PC-3 (cell line): ENCODE results near the gene AVL9. TPM values are rescaled to one million over a fixed set of nuclear protein-coding genes. Genes with fewer than 3 reads are reported as not detected.
"Not testable (repeated sequence)": the region's sequence is repeated elsewhere in the genome, so short reads cannot be mapped to it uniquely, and the experiment has no call there.

ENCODE experiments used
- ATAC-seq: fragments of 200-7000 bp; cut with Tn5 transposase; 2 replicates; pipeline ENCODE4 v1.9.1; 2020; ENCODE audit warnings: mild to moderate bottlenecking, moderate library complexity
- BruUV-seq: library from RNA; stranded (reverse); fragments of 400-500 nt; replicated peaks from 2 replicates; lab custom pipeline; 2021; lab: Mats Ljungman, UMichigan
- CTCF ChIA-PET: fragments of 300-600 bp; sonication (Branson Sonifier 250); formaldehyde crosslinking; loops from one replicate; lab custom pipeline; 2022; ENCODE audit warnings: antibody characterized with exemption; lab: Charles Lee
- POLR2A ChIA-PET: fragments of 300-600 bp; sonication (Branson Sonifier 250); formaldehyde crosslinking; loops from one replicate; lab custom pipeline; 2022; ENCODE audit warnings: antibody characterized with exemption; ENCODE audit not compliant: unreplicated experiment; lab: Charles Lee
- DNase-seq: peaks from one replicate; pipeline ENCODE4 v3.0.0-alpha.2; 2015
- H2AFZ ChIP-seq: fragments of 300-600 bp; sonication (generic); 2 replicates; pipeline ENCODE4 v1.6.0; 2016; ENCODE audit warnings: antibody characterized with exemption, low read length
- H3F3A ChIP-seq: fragments of 300-600 bp; sonication (generic); one replicate; pipeline ENCODE4 v1.6.0; 2017; ENCODE audit warnings: antibody characterized with exemption, low read length, control low read depth, mild to moderate bottlenecking; ENCODE audit not compliant: unreplicated experiment
- H3K27ac ChIP-seq: fragments of 300-600 bp; sonication (generic); 2 replicates; pipeline ENCODE4 v1.5.1; 2016; ENCODE audit warnings: mild to moderate bottlenecking, low read length
- H3K27me3 ChIP-seq: fragments of 300-600 bp; sonication (generic); 2 replicates; pipeline ENCODE4 v1.6.1; 2016; ENCODE audit warnings: low read length, mixed read lengths
- H3K36me3 ChIP-seq: fragments of 300-600 bp; sonication (generic); 2 replicates; pipeline ENCODE4 v1.6.1; 2016; ENCODE audit warnings: low read depth, mixed run types, low read length, mixed read lengths
- H3K4me1 ChIP-seq: fragments of 300-600 bp; sonication (generic); 2 replicates; pipeline ENCODE4 v1.5.1; 2016; ENCODE audit warnings: low read length; ENCODE audit not compliant: insufficient read depth
- H3K4me2 ChIP-seq: fragments of 300-600 bp; sonication (generic); 2 replicates; pipeline ENCODE4 v1.6.0; 2016; ENCODE audit warnings: low read length
- H3K4me3 ChIP-seq: fragments of 300-600 bp; sonication (generic); 2 replicates; pipeline ENCODE4 v1.5.1; 2016; ENCODE audit warnings: mild to moderate bottlenecking, low read length, mixed read lengths
- H3K79me2 ChIP-seq: fragments of 300-600 bp; sonication (generic); 2 replicates; pipeline ENCODE4 v1.6.1; 2017; ENCODE audit warnings: low read length, mixed read lengths
- H3K9ac ChIP-seq: fragments of 300-600 bp; sonication (generic); 2 replicates; pipeline ENCODE4 v1.6.0; 2016; ENCODE audit warnings: mild to moderate bottlenecking, low read length
- H3K9me2 ChIP-seq: fragments of 300-600 bp; sonication (generic); replicated peaks from 2 replicates; pipeline ENCODE4 v1.6.1; 2016; ENCODE audit warnings: mixed run types, low read length, mixed read lengths
- H3K9me3 ChIP-seq: fragments of 300-600 bp; sonication (generic); 2 replicates; pipeline ENCODE4 v1.6.1; 2016; ENCODE audit warnings: low read length, mixed read lengths
- H4K20me1 ChIP-seq: fragments of 300-600 bp; sonication (generic); 2 replicates; pipeline ENCODE4 v1.6.1; 2016; ENCODE audit warnings: low read length, mixed read lengths
- EZH2 ChIP-seq: fragments of 300-600 bp; sonication (generic); IDR thresholded peaks from one replicate; pipeline ENCODE4 v1.6.1; 2017; ENCODE audit warnings: antibody characterized with exemption, mild to moderate bottlenecking, low read length; ENCODE audit not compliant: unreplicated experiment
- EZH2phosphoT487 ChIP-seq: fragments of 300-600 bp; sonication (generic); IDR thresholded peaks from 2 replicates; pipeline ENCODE4 v1.6.1; 2018; ENCODE audit warnings: mild to moderate bottlenecking, antibody characterized with exemption, low read length, borderline replicate concordance
- intact Hi-C: fragments of 100-400 bp; cut with micrococcal nuclease; formaldehyde crosslinking; loops from 2 replicates; pipeline ENCODE4 v1.9.0; 2023
- total RNA-seq: library from RNA; depleted of rRNA; stranded (reverse); fragments of >200 nt; gene quantifications from 2 replicates; pipeline ENCODE4 v1.2.3, GENCODE V29; 2014
- TF ChIP-seq, protein P1 (sequence below): fragments of 300-600 bp; sonication (generic); conservative IDR thresholded peaks from 2 replicates; pipeline ENCODE4 v1.5.1; 2017; ENCODE audit warnings: antibody characterized with exemption, low read depth, mild to moderate bottlenecking, low read length

The AVL9 gene
- total RNA-seq, 1 experiment from 2014 or later: 13.2 TPM

DNA sequence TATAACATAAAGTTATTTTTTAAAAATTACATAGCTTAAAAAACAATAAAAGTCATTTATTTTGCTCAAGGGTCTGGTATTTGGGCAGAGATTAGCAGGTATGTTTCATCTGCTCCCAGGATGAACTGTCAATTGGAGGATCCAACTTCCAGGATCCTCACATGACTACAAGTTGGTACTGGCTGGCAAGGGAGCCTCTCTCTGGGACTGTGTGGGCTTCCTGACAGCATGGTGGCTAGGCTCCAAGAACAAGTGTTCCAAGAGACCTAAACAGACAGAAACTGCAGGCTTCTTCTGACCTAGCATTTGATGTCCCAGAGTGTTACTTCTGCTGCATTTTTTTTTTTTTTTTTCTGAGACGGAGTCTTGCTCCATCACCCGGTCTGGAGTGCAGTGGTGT, 107.2 kb downstream of the AVL9 start:
- no peaks in the 10 kb centered on the region for H3F3A ChIP-seq
- TF ChIP-seq, protein P1, sequence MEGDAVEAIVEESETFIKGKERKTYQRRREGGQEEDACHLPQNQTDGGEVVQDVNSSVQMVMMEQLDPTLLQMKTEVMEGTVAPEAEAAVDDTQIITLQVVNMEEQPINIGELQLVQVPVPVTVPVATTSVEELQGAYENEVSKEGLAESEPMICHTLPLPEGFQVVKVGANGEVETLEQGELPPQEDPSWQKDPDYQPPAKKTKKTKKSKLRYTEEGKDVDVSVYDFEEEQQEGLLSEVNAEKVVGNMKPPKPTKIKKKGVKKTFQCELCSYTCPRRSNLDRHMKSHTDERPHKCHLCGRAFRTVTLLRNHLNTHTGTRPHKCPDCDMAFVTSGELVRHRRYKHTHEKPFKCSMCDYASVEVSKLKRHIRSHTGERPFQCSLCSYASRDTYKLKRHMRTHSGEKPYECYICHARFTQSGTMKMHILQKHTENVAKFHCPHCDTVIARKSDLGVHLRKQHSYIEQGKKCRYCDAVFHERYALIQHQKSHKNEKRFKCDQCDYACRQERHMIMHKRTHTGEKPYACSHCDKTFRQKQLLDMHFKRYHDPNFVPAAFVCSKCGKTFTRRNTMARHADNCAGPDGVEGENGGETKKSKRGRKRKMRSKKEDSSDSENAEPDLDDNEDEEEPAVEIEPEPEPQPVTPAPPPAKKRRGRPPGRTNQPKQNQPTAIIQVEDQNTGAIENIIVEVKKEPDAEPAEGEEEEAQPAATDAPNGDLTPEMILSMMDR: no peak
- TF ChIP-seq EZH2phosphoT487 (no peak), EZH2 (no peak)
- ChIA-PET POLR2A (no interaction called here), CTCF (no interaction called here)
- no peak overlapping the region for H3K4me2 ChIP-seq
- no TSS peak for BruUV-seq
- intact Hi-C loops: no loop called here
- H3K9ac ChIP-seq: no peak overlapping the region
- ATAC-seq (no peak), DNase-seq (no peak)
- no peaks in the 10 kb centered on the region for H3K4me1 ChIP-seq
- no peaks in the 10 kb centered on the region for H3K9me2 ChIP-seq
- no peak overlapping the region for H2AFZ ChIP-seq
- H4K20me1 ChIP-seq: no peaks in the 10 kb centered on the region
- no peaks in the 10 kb centered on the region for H3K9me3 ChIP-seq
- no peak overlapping the region for H3K27ac ChIP-seq
- no peaks in the 10 kb centered on the region for H3K79me2 ChIP-seq
- no peak overlapping the region for H3K4me3 ChIP-seq
- H3K27me3 ChIP-seq: no peaks in the 10 kb centered on the region
- no peaks in the 10 kb centered on the region for H3K36me3 ChIP-seq

DNA sequence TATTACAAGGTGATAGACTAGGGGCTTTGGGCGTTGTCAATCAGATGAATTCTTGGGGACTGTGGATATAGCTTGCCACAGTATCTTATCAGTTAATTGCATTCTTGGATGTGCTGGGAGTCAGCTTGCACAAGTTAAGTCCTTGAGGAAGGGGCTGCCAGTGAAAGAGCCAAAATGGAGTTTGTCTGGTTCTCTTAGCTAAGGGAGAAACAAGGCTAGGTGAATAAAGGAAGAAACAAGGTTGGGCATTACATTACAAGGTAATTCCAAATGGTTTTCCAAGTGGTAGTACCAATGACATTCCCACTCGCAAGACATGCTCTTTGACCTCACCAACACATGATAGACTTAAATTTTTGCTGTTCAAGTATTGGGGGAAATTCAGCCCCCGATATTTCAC, 108.2 kb downstream of the AVL9 start:
- H3K4me2 ChIP-seq, H3K27me3 ChIP-seq, H3K9me2 ChIP-seq, H2AFZ ChIP-seq, H3K36me3 ChIP-seq, POLR2A ChIA-PET, DNase-seq, H3F3A ChIP-seq, intact Hi-C loops, CTCF ChIA-PET, H3K27ac ChIP-seq, H4K20me1 ChIP-seq, H3K4me3 ChIP-seq, ATAC-seq, H3K79me2 ChIP-seq, H3K9ac ChIP-seq, H3K9me3 ChIP-seq, H3K4me1 ChIP-seq, BruUV-seq: not testable (repeated sequence)

DNA sequence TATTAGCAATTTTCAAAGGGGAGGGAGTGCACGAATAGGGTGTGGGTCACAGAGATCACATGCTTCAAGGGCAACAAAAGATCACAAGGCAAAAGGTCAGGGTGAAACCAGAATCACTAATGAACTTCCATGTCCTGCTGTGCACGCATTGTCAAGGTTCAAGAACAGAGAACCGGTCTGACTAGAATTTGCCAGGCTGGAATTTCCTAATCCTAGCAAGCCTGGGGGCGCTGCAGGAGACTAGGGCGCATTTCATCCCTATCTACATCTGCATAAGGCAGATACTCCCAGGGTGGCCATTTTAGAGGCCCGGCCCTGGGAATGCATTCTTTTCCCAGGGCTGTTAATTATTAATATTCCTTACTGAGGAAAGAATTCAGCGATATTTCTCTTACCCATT, 108.8 kb downstream of the AVL9 start:
- H3K27ac ChIP-seq, H3K4me3 ChIP-seq, ATAC-seq, CTCF ChIA-PET, DNase-seq, BruUV-seq, H4K20me1 ChIP-seq, H3K79me2 ChIP-seq, H3K9ac ChIP-seq, H3F3A ChIP-seq, H3K27me3 ChIP-seq, H3K36me3 ChIP-seq, H2AFZ ChIP-seq, H3K9me2 ChIP-seq, POLR2A ChIA-PET, H3K4me2 ChIP-seq, intact Hi-C loops, H3K4me1 ChIP-seq, H3K9me3 ChIP-seq: not testable (repeated sequence)

DNA sequence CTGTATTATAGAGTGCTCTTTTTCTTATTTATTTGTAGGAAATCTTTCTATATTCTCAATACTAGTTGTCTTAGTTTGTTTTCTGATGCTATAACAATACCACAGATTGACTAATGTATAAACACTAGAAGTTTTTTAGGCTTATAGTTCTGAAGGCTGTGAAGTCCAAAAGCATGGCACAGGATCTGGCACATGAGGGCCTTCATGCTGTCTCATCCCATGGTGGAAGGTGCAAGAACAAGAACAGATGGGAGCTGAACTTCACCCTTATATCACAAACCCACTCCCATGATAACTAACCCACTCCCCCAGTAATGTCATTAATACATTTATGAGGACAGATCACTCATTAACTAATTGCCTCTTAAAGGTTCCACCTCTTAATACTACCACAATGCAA, 109.7 kb downstream of the AVL9 start:
- H3K4me2 ChIP-seq: no peak overlapping the region
- no peaks in the 10 kb centered on the region for H4K20me1 ChIP-seq
- no peaks in the 10 kb centered on the region for H3K27me3 ChIP-seq
- no peaks in the 10 kb centered on the region for H3F3A ChIP-seq
- TF ChIP-seq, protein P1: no peak
- TF ChIP-seq EZH2phosphoT487 (no peak), EZH2 (no peak)
- no peaks in the 10 kb centered on the region for H3K9me2 ChIP-seq
- no peak overlapping the region for H3K9ac ChIP-seq
- H2AFZ ChIP-seq: no peak overlapping the region
- no peaks in the 10 kb centered on the region for H3K4me1 ChIP-seq
- POLR2A ChIA-PET: no interaction called here
- no peaks in the 10 kb centered on the region for H3K36me3 ChIP-seq
- no peaks in the 10 kb centered on the region for H3K79me2 ChIP-seq
- no peak overlapping the region for H3K27ac ChIP-seq
- CTCF ChIA-PET: no interaction called here
- no peaks in the 10 kb centered on the region for H3K9me3 ChIP-seq
- ATAC-seq (no peak), DNase-seq (no peak)
- intact Hi-C loops: no loop called here
- BruUV-seq: no TSS peak
- no peak overlapping the region for H3K4me3 ChIP-seq
